ENCODE data around the gene RC3H1.
"Not testable (repeated sequence)": the region's sequence is repeated elsewhere in the genome, so short reads cannot be mapped to it uniquely, and the experiment has no call there.

RC3H1 gene

DNA sequence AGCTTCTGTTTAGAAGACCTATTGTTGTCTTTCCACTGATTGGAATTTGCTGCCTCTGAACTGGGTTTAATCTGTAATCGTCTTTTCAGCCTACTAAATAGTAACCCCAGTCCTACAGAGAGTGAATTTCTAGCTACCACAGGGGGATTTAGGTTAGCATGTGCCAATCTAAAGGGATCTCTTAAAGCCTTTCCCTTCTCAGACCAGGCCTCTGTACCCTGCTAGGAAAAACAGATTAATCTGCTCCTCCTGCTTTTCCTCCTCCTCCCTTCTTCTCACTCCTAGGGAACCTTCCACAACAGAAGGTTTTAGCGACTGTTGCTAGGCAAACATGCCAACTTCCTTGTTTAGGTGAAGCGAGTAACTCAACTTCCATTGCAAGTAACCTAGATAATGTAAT is 1.3 kb upstream of the RC3H1 start:
- DNase-seq, result peak; percentile 80

- no peak for DNase-seq
These were observed 770 bp upstream of the RC3H1 start for GRCh38 chr1:174022976-174023277.

- DNase-seq, result no peak
These were observed 522 bp downstream of the RC3H1 start for GRCh38 chr1:174021591-174022079.

- DNase-seq, result no peak
These were observed 3.6 kb downstream of the RC3H1 start for GRCh38 chr1:174018565-174018964.

- no peak for DNase-seq
These were observed 4.8 kb downstream of the RC3H1 start for GRCh38 chr1:174017231-174017970.

DNA sequence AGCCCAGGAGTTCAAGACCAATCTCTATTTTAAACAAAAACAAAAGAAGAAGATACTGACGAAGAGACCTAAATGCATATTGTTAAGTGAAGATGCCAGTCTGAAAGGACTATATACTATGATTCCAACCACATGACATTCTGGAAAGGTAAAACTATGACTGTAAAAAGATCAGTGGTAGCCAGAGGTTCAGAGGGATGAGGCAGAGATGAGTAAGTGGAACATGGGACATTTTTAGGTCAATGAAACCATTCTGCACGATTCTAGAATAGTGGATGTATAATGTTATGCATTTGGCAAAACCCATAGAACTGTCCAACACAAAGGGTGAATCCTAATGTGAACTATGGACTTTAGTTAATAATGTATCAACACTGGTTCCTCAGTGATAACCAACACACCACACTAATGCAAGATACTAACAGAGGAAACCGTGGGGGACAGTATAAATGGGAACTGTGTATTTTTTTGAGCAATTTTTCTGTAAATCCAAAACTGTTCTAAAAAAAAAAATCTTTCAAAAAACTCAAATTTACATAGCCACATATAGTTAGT is 8.2 kb downstream of the RC3H1 start:
- no peak for DNase-seq

DNA sequence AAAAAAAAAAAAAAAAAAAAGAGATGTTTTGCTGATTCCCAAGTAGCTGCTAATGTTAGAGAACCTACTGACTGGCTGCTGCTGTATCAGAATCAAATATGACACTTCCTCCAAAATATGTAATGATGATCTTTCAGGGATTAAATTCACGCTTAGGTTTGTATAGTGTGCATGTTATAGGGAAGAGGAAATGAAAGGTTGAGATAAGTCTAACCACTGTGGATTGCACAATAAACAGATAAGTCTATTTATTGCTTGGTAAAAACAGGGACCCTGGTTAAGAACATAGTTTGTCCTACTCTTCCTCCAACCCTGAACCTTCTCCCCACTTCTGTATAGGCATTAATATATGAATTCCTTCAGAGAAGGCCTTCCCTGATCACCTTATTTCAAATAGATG is 13.2 kb downstream of the RC3H1 start:
- DNase-seq, result no peak

DNA sequence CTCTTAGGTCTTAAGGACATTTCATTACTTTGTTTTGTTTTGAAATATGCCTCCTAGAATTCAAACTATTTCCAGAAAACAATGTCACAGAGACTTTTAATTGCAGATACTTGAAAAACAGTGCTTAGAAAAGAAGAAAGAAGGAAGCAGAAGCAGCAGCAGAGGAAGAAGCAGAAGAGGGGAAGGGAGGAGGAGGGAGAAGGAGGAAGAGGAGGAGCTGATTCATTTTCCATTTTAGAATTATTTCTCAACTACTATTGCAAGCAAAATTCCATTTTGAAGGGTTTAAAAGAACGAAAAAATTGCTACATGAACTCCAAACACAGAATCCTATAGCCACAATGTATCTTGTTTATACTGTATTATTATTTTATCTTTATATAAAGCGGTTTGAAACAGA is 13.9 kb downstream of the RC3H1 start:
- DNase-seq, result no peak

GRCh38 chr1:174007851-174008250 is 14.3 kb downstream of the RC3H1 start:
- DNase-seq, result no peak

DNA sequence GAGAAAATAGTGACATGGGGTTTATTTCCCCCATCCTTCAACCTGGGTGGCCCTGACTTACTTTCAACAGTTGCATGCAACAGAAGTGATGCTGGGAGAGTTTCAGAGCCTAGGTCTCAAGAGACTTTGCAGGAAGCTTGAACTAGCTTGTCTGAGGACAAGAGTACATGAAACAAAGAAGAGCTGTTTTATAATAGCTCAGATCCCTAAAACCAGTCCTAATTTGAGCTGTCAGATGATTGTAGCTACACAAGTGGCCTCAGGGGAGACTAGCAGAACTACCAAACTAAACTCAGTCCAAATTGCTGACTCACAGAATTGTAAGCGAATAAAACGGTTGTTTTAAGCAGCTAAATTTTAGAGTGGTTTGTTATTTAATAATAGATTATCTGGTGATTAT is 17.1 kb downstream of the RC3H1 start:
- no peak for DNase-seq

DNA sequence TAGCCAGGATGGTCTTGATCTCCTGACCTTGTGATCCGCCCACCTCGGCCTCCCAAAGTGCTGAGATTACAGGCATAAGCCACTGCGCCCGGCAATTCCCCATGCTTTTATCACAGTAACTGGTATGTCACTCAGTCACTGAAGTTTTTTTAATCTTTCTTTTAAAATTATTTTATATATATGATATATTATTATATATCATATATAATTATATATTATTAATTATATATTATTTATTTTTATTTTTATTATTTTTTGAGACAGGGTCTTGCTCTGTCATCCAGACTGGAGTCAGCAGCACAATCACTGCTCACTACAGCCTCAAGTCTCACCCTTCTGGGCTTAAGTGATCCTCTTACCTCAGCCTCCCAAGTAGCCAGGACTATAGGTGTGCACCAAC is 18.3 kb downstream of the RC3H1 start:
- DNase-seq, result no peak

GRCh38 chr1:174001573-174001972 is 20.6 kb downstream of the RC3H1 start:
- no peak for DNase-seq

- DNase-seq, result peak; percentile 48
These were observed 21.8 kb downstream of the RC3H1 start for GRCh38 chr1:174000371-174000770.

- no peak for DNase-seq
These were observed 24.4 kb downstream of the RC3H1 start for GRCh38 chr1:173997791-173998190.

DNA sequence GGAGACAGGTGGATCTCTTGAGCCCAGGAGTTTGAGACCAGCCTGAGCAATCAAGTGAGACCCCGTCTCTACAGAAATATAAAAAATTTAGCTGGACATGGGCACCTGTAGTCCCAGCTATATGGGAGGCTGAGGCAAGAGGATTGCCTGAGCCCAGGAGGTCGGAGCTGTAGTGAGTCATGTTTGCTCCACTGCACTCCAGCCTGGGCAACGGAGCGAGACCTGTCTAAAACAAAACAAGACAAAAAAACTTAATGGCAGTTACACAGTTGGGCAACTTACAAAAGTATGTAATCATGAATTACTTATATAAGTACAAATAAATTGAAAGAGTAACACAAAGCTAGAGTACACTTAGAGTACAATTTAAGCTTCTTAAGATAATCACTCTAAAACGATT is 25.2 kb downstream of the RC3H1 start:
- no peak for DNase-seq

GRCh38 chr1:173995475-173995874 is 26.7 kb downstream of the RC3H1 start:
- DNase-seq, result no peak

GRCh38 chr1:173993948-173994347 is 28.2 kb downstream of the RC3H1 start:
- DNase-seq, result not testable (repeated sequence)

DNA sequence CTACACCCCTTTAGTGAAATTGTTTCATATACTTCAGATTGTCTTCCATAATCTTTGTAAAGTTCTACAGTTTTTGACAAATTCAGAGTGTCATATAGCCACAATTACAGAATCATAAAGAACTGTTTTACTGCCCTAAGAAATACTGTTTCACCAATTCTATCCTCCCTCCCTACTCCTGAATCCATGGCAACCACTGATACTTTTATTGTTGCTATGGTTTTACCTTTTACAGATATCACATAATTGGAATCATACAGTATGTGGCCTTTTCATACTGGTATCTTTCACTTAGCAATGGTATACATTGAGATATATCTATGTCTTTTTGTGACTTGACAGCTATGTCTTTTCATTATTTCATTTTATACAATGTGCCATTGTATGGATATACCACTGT is 34.1 kb downstream of the RC3H1 start:
- DNase-seq, result no peak

GRCh38 chr1:173986951-173987350 is 35.2 kb downstream of the RC3H1 start:
- DNase-seq, result no peak

- no peak for DNase-seq
These were observed 51.9 kb downstream of the RC3H1 start for GRCh38 chr1:173970252-173970651.

GRCh38 chr1:173965896-173966295 is 56.3 kb downstream of the RC3H1 start:
- not testable (repeated sequence) for DNase-seq

GRCh38 chr1:173963477-173963876 is 58.7 kb downstream of the RC3H1 start:
- DNase-seq, result no peak

DNA sequence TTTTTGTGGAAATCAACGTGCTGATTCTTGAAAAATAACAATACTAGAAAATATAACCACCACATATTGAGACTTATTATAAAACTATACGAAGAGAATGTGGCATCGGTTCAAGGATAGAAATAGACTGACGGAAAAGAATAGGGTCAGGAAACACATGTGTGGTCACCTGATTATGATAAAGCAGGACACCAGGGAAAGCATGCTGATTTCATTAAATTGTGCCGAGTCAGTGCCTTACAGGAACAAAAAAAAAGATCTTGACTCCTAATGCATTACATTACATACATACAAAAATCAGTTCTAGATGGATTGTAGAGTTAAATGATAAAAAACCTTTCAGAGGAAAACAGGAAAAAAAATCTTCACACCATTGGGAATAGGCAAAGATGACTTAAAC is 61.5 kb downstream of the RC3H1 start:
- no peak for DNase-seq

DNA sequence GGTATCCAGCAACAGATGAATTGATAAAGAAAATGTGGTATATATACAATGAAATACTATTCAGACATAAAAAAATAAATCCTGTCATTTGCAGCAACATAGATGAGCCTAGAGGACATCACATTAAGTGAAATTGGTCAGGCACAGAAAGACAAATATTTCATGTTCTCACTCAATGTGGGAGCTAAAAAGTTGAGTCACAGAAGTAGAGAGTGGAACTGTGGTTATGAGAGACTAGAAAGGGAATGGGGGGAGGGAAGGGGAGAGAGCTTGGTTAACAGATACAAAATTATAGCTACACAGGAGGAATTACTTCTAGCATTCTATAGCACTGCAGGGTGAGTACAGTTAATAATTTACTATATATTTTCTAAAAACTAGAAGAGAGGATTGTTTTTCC is 68.0 kb downstream of the RC3H1 start:
- DNase-seq, result no peak

- DNase-seq, result no peak
These were observed 73.6 kb downstream of the RC3H1 start for GRCh38 chr1:173948594-173948993.

Data from NCI-H2227 treated with DMSO at 0.1 percent for 48 hours (cell line).